Measurements from ENCODE around the gene ITGB3. TPM values are rescaled to one million over a fixed set of nuclear protein-coding genes. Genes with fewer than 3 reads are reported as not detected.
"Not testable (repeated sequence)": the region's sequence is repeated elsewhere in the genome, so short reads cannot be mapped to it uniquely, and the experiment has no call there.

ITGB3 gene
- total RNA-seq, 2 donors from 2014 or later, result 32.1 to 53.5 TPM

DNA sequence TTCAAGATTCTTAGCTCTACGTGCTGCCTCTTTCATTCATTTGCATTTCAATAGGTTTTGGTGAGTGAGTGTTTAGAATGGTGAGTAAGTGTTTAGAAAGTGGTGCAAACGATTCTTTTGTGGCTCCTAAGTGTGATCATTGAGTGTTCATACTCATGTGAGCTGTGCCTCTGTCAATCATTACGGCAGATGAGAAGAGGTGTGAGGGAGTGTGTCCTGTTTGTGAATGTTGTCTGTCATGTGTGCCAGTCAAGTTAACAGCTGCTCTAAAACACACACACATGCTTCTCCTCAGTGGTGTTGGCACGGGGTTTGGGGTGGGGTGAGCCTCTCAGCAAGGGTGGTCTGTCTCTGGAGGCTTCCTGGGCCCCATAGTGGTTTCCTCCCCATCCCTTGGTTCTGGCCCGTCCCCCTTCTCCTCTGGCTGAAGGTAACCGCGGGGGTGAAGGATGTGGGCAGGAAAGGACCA is 33.1 kb upstream of the ITGB3 start:
- DNase-seq (ENCODE audit: low spot score), result no peak
- intact Hi-C loops (cut with DNase I), result loop anchor here in 1 of 2 donors (10.0 kb wide), 1 partner anchor 394 kb away; no protein-coding TSS in a partner anchor

GRCh38 chr17:47221154-47221553 is 32.5 kb upstream of the ITGB3 start:
- DNase-seq (ENCODE audit: low spot score), result no peak
- intact Hi-C loops (cut with DNase I), result loop anchor here in 1 of 2 donors (10.0 kb wide), 1 partner anchor 394 kb away; no protein-coding TSS in a partner anchor

DNA sequence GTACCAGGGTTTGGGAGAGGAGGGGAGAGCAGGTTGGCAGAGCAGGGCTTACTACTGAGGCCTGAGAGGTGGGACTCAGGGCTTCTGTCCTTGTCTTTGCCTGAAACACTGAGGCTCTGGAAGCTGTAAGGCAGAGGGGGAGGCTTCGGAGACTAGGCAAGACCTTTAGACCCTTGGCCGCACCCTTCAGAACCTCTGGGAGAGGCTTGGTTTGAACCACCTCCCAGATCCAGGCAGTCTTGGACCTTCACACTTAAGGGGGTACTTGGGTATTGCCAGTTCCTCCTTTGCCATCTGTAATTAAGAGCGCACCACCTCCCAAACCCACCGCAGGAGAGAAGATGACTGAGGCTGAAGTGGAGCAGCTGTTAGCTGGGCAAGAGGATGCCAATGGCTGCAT is 31.6 kb upstream of the ITGB3 start:
- no peak for DNase-seq (ENCODE audit: low spot score)
- intact Hi-C loops (cut with DNase I), result loop anchor here in 1 of 2 donors (10.0 kb wide), 1 partner anchor 393 kb away; no protein-coding TSS in a partner anchor

DNA sequence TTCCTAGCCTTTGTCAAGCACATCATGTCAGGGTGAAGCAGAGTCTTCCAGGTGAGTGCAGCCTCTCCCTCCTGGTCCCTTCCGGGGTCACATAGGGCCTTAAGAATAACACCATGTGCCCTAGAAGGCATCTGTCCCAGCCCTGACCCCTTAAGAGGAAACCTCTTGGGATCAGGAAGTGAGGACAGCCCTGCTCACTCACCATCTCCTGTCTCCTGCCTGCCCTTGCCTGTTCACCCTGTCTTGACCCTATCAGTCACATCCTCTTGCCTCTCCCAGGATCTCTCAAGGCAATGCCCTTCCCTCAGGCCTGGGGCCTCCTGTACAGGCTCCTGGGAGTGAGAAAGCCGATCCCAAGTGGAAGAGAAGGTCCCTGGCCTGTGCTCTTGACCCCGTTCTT is 30.6 kb upstream of the ITGB3 start:
- no peak for DNase-seq (ENCODE audit: low spot score)

DNA sequence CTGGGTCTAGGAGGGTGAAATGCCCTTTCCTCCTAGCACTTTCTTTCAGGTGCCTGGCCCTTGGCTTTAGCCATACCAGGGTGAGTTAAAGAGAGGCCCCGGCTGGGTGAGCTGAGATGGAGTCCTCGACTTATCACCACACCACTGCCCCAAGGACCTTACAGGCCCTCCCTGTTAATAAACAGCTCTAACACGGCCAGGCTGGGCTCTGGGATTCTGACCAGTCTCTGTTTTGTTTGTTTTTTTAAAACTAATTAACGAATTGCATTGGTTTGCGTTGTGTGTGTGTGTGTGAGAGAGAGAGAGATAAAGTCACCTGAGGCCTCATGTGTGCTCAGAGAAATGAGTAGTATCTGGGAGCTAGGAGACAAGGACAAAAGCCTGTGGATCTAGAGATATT is 30.2 kb upstream of the ITGB3 start:
- intact Hi-C loops (cut with DNase I), result loop anchor here in 1 of 2 donors (10.0 kb wide), 1 partner anchor 391 kb away; no protein-coding TSS in a partner anchor
- DNase-seq (ENCODE audit: low spot score), result no peak

More for the DNA sequence above, 30.6 kb upstream of the ITGB3 start:
- intact Hi-C loops (cut with DNase I), result loop anchor here in 1 of 2 donors (10.0 kb wide), 1 partner anchor 392 kb away; no protein-coding TSS in a partner anchor

DNA sequence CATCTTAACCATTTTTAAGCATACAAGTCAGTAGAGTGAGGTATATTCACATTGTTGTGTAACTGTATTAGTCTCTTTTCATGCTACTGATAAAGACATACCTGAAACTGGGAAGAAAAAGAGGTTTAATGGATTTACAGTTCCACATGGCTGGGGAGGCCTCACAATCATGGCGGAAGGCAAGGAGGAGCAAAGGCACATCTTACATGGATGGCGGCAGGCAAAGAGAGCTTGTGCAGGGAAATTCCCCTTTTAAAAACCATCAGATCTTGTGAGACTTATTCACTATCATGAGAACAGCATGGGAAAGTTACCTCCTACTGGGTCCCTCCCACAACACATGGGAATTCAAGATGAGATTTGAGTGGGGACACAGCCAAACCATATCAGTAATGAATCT is 29.6 kb upstream of the ITGB3 start:
- not testable (repeated sequence) for DNase-seq (ENCODE audit: low spot score)
- intact Hi-C loops (cut with DNase I), result loop anchor here in 1 of 2 donors (10.0 kb wide), 1 partner anchor 391 kb away; no protein-coding TSS in a partner anchor

DNA sequence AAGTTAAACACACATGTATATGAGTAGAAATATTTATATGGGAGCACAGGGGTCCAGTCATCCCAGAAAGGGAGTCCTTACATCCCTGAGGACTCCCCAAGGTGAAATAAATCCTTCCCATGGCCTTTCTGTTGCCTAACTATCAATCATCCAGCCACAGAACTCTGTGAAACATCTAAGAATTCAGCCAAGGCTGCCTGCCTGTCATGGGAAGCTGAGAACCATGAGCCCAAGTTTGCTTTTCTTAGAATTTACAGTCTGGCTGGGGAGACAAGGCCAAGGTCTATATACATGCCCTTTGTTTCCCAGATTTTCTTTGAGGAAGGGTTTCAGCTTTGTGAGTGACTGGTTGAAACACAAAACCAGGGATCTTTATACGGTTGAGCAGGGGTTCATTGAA is 28.7 kb upstream of the ITGB3 start:
- DNase-seq (ENCODE audit: low spot score), result no peak
- intact Hi-C loops (cut with DNase I), result loop anchor here in 1 of 2 donors (5.0 to 10.0 kb wide), 2 partner anchors 38 to 390 kb away; partner anchors contain the start of gene CDC27

DNA sequence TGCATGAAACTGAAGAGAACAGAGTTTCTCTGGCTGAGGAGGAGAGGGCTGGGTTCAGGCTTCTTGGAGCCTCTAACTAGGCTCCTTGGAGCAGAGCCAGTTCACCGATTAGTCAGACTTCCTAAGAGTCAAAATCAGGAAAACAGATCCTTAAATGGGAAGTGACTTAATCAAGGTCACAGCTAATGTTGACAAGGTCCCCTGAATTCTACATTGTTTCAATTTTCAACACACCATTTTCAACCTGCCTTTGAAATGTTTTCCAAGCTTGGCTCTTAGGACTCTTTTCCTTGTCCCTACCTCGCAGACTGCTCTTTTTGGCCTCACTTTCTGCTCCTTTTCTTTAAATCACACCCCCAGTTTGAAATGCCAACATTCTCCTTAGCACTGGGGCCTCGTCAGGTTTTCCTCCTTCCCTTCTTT is 28.2 kb upstream of the ITGB3 start:
- intact Hi-C loops (cut with DNase I), result loop anchor here in 1 of 2 donors (5.0 to 10.0 kb wide), 2 partner anchors 38 to 389 kb away; partner anchors contain the start of gene CDC27

GRCh38 chr17:47225911-47226688 is 27.5 kb upstream of the ITGB3 start:
- no peak for DNase-seq (ENCODE audit: low spot score)
- intact Hi-C loops (cut with DNase I), result loop anchor here in 1 of 2 donors (5.0 to 10.0 kb wide), 2 partner anchors 39 to 389 kb away; partner anchors contain the start of gene CDC27

More for the DNA sequence above, 28.2 kb upstream of the ITGB3 start:
- no peak for DNase-seq (ENCODE audit: low spot score)

- intact Hi-C loops (cut with DNase I), result loop anchor here in 1 of 2 donors (5.0 to 10.0 kb wide), 2 partner anchors 41 to 387 kb away; partner anchors contain the start of gene CDC27
- no peak for DNase-seq (ENCODE audit: low spot score)
These were observed 25.8 kb upstream of the ITGB3 start for GRCh38 chr17:47227862-47228261.

- intact Hi-C loops (cut with DNase I), result loop anchor here (2.0 to 10.0 kb wide), 4 partner anchors 42 to 385 kb away; partner anchors contain the start of gene CDC27 (in 1 of the 2)
- DNase-seq (ENCODE audit: low spot score), result peak; percentile 94
These were observed 23.8 kb upstream of the ITGB3 start for GRCh38 chr17:47229535-47230443.

DNA sequence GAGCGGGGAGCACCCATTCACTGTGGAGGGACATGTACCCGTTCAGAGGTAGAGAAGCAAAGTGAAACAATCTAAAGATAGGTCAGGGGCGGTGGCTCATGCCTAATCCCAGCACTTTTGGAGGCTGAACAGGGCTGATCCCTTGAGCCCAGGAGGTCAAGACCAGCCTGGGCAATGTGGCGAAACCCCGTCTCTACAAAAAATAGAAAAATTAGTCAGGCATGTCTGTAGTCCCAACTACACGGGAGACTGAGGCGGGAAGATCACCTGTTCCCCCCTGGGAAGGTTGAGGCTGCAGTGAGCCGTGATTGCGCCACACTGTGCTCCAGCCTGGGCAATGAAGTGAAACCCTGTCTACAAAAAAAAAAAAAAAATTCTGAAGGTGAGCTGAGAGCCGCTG is 22.8 kb upstream of the ITGB3 start:
- DNase-seq (ENCODE audit: low spot score), result no peak
- intact Hi-C loops (cut with DNase I), result loop anchor here (2.0 to 5.0 kb wide), 2 partner anchors 84 to 86 kb away; no protein-coding TSS in a partner anchor

DNA sequence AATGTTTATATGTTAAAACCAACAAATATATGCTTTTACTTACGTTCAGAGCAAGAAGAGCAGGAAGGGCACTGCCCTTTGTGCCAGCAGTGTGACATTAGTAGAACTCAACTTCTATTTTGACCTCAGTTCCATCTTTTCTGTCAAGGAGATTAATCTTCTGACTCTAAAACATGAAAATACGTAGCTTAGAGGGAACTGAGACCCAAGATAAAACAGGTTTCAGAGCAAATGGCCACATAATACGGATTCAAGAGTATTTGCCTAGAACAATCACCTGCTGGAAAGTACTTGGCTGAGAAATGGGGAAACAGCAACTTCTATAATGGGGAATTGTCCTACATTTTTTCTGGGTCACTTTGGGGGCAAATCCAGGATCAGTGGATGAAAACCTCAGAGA is 22.3 kb upstream of the ITGB3 start:
- DNase-seq (ENCODE audit: low spot score), result no peak
- intact Hi-C loops (cut with DNase I), result loop anchor here (2.0 to 5.0 kb wide), 2 partner anchors 83 to 86 kb away; no protein-coding TSS in a partner anchor

GRCh38 chr17:47231866-47232265 is 21.8 kb upstream of the ITGB3 start:
- intact Hi-C loops (cut with DNase I), result loop anchor here (2.0 to 5.0 kb wide), 2 partner anchors 83 to 85 kb away; no protein-coding TSS in a partner anchor

GRCh38 chr17:47232465-47232864 is 21.2 kb upstream of the ITGB3 start:
- DNase-seq (ENCODE audit: low spot score), result no peak
- intact Hi-C loops (cut with DNase I), result loop anchor here in 1 of 2 donors (5.0 kb wide), 1 partner anchor 85 kb away; no protein-coding TSS in a partner anchor

More at GRCh38 chr17:47231866-47232265, 21.8 kb upstream of the ITGB3 start:
- DNase-seq (ENCODE audit: low spot score), result no peak

DNA sequence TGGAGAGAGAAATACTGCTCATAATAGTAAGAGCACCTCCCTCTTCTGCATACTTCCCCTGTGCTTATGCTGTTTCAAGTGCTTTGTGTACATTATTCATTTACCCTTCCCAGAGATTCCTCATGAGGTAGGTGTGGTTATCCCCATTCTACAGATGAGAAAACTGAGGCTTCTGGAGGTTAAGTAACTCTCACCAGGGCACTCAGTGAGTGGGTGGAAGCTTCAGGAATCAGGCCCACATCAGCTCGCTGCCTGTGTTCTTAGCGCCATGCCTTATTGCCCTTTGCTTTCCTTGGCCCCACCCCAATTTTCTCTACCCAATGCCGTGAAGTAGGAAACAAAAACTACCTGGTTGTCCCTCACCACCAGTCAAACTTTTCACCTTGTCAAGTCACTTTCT is 18.1 kb upstream of the ITGB3 start:
- no peak for DNase-seq (ENCODE audit: low spot score)
- intact Hi-C loops (cut with DNase I), result no loop called here

GRCh38 chr17:47235923-47236322 is 17.7 kb upstream of the ITGB3 start:
- intact Hi-C loops (cut with DNase I), result no loop called here

GRCh38 chr17:47237841-47238240 is 15.8 kb upstream of the ITGB3 start:
- intact Hi-C loops (cut with DNase I), result no loop called here

More at GRCh38 chr17:47235923-47236322, 17.7 kb upstream of the ITGB3 start:
- no peak for DNase-seq (ENCODE audit: low spot score)

More at GRCh38 chr17:47237841-47238240, 15.8 kb upstream of the ITGB3 start:
- DNase-seq (ENCODE audit: low spot score), result no peak

Data from posterior vena cava (tissue), 2 donors.